HG02642 (cell line): ENCODE results near the gene MT1G.

Source experiments
- ATAC-seq: cut with Tn5 transposase; IDR thresholded peaks from one replicate; pipeline ENCODE4 v1.9.1; 2021; ENCODE audit warnings: mild to moderate bottlenecking; ENCODE audit not compliant: unreplicated experiment, poor library complexity

The MT1G gene

DNA sequence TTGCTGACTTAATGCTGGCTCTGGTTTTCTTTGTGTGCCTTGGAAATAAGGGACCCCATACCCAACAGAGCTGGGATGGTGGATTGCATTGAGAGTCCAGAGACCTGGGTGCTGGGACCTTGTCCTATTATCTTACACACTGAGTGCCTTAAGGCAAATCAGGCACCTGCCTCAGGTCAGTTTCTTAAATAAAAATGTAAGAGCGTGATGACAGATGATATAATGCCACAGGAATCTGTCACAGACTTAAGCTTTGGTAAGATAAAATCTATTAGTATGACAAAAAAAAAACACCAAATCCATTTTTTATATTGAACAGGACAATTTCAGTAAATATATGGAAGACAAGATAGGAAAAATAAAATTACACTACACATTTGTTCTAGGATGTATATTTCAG lies 27.8 kb downstream of the MT1G start:
- ATAC-seq: no peak

GRCh38 chr16:56639045-56639444 lies 28.8 kb downstream of the MT1G start:
- no peak for ATAC-seq

GRCh38 chr16:56637814-56638750 lies 29.8 kb downstream of the MT1G start, which contains the start of gene MT1A:
MT1A (plus strand) TSS chr16:56638666; CDS start chr16:56638739, 73 bp downstream.
- no peak for ATAC-seq

GRCh38 chr16:56636616-56637413 lies 31.1 kb downstream of the MT1G start:
- no peak for ATAC-seq

GRCh38 chr16:56635441-56635967 lies 32.4 kb downstream of the MT1G start:
- no peak for ATAC-seq

DNA sequence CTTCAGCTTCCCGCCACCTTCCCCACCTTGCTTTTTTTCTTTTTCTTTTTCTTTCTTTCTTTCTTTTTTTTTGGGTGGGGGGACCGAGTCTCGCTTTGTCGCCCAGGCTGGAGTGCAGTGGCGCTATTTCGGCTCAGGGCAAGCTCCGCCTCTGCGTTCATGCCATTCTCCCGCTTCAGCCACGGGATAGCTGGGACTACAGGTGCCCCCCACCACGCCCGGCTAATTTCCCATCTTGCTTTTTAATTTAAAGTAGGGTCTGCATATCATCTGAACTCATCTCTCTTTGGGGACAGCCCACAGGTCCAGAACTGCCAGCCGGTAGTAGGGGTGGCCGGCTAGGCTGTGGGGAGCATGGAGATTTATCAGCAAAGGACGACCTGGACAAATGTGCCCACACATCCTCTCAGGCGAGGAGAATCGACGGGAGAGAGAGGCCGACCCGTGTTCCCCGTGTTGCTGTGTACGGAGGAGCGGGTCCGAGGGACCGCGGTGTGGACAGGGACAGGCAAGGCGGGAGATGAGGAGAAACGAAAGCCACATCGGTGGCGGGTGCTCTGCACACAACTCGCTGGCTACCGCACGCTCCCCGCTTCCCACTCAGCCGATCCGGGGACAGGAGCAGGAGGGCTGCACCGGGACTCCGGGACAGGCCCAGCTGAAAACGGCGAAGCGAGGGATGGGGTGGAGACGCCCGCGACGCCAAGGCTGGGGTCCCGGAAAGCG lies 33.0 kb downstream of the MT1G start:
- ATAC-seq: no peak

DNA sequence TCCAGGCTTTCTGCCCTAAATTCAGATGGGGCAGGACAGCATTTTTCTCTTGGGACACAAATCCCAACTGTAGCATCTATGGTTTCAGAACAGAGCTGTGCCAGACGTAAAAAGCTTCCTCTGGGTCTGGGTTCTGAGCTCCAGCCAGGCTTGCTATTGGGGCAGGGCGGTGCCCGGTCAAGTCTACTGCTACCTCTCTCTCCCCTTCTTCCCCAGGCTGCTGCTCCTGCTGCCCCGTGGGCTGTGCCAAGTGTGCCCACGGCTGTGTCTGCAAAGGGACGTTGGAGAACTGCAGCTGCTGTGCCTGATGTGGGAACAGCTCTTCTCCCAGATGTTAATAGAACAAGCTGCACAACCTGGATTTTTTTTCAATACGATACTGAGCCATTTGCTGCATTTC lies 34.3 kb downstream of the MT1G start:
- ATAC-seq: no peak

GRCh38 chr16:56632848-56633365 lies 35.0 kb downstream of the MT1G start:
- no peak for ATAC-seq

DNA sequence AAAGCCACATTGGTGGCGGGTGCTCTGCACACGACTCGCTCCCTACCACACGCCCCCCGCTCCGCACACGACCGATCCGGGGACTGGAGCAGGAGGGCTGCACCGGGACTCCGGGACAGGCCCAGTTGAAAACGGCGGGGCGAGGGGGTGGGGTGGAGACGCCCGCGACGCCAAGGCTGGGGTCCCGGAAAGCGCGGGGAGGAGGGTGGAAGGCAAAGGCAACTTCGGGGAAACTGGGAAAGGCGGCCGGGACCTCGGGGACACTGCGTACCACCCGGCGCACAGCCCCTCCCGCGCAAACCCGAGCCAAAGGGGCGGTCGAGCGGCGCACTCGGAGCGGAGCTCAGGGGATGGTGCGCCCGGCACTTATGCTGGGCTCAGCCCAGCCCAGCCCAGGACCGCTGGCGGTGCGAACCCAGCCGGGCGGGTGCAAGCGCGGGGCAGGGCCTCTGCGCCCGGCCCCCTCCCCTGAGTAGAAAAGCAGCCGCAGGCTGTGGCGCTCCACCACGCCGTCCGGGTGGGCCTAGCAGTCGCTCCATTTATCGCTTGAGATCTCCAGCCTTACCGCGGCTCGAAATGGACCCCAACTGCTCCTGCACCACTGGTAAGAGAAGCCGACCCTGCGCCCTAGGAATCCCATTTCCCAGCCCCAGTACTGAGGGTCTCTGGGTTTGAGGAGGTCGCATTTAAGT lies 35.6 kb downstream of the MT1G start, which contains the start of gene MT1M:
TSS of gene MT1M (plus strand) at position 504 of the 692 bp plus-strand sequence. CDS start at position 577, 73 bp downstream.
- no peak for ATAC-seq

GRCh38 chr16:56631832-56632155 lies 36.1 kb downstream of the MT1G start:
- no peak for ATAC-seq

DNA sequence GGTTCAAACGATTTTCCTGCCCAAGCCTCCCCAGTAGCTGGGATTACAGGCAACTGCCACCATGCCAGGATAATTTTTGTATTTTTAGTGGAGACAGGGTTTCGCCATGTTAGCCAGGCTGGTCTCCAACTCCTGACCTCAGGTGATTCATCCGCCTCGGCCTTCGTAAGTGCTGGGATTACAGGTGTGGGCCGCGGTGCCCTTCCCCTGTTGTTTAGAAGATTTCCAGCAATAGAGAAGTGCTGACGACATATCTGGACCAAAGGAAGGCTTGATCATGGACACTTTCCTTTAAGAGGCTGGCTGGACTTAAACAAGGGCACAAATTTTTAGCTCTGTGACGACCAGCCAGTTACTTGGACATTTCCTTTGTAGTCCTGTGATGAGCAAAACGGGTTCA lies 36.7 kb downstream of the MT1G start:
- ATAC-seq: no peak

DNA sequence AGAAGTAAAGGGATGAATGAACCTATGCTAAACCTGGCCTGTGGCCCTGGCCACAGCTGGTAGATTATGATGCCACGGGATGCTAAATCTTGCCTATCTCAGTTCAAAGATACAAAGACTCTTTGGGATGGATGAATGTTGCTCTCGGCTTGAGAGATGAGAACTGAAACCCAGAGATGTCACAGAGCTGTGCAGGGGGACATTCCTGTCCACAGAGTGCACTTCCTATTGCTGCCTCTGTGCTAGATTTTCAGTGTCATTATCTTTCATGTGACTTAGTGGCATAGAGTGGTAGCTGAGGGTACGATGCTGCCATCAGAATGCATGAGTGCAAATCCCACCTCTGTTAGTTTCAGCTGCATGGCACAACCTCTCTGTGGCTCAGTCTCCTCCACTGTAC lies 37.7 kb downstream of the MT1G start:
- ATAC-seq: peak; percentile 80

DNA sequence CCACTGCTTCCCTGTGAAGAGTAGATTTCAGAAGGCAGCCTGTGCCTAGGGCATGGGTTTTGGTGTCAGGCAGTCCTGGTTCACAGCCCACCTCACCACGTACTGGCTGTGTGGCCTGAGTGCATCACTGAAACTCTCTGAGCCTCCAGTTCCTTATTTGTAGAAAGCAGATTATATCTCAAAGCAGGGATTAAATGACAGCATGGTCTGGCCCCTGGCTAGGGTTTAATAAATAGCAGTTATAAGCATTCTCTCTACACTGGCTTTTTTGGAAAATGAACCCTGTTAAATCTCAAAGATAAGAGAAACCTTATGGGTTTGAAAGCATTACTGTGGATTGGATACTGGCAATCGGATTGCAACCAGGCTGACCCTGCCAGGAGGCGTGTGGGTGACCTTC lies 38.3 kb downstream of the MT1G start:
- ATAC-seq: no peak

- no peak for ATAC-seq
Measured at GRCh38 chr16:56628486-56629350, 39.1 kb downstream of the MT1G start.

GRCh38 chr16:56626685-56627084 lies 41.2 kb downstream of the MT1G start:
- no peak for ATAC-seq

GRCh38 chr16:56625943-56626654 lies 41.8 kb downstream of the MT1G start:
- ATAC-seq: peak; percentile 5

DNA sequence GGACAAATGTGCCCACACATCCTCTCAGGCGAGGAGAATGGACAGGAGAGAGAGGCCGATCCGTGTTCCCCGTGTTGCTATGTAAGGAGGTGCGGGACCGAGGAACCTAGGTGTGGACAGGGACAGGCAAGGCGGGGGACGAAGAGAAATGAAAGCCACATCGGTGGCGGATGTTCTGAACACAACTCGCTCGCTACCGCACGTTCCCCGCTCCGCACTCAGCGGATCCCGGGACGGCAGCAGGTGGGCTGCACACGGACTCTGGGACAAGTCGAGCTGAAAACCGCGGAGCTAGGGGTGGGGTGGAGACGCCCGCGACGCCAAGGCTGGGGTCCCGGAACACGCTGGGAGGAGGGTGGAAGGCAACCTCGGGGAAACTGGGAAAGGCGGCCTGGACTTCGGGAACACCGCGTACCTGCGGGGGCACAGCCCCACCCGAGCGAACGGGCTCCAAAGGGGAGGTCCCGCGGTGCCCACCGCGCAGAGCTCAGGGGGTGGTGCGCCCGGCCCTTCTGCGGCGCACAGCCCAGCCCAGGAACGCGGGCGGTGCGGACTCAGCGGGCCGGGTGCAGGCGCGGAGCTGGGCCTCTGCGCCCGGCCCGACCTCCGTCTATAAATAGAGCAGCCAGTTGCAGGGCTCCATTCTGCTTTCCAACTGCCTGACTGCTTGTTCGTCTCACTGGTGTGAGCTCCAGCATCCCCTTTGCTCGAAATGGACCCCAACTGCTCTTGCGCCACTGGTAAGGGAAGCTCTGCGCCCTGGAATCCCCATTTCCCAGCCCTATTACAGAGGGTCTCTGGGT lies 42.5 kb downstream of the MT1G start, which contains the start of gene MT1E:
TSS of gene MT1E (plus strand) at position 642 of the 803 bp plus-strand sequence. CDS start at position 713, 71 bp downstream.
- ATAC-seq: peak; percentile 63
